Prostate gland (tissue), 2 donors: Measurements from ENCODE around the gene ARMC2.

Experiments used
- POLR2A ChIP-seq: fragments of 450-650 bp; IDR thresholded peaks from one replicate; pipeline ENCODE4 v1.6.1; 2016; ENCODE audit warnings: antibody characterized with exemption, mild to moderate bottlenecking
- TF ChIP-seq, protein P1 (sequence below), 4 experiments: fragments of 200-600 bp in 2 of 4; fragments of 450-650 bp in 2 of 4; sonication (generic) in 2 of 4; IDR thresholded peaks; 1 replicate in 3 of 4; 2 replicates in 1 of 4; pipeline ENCODE4 v1.5.1; 2016 to 2019; ENCODE audit warnings: antibody characterized with exemption in 4 of 4, mild to moderate bottlenecking in 2 of 4, moderate library complexity in 2 of 4

DNA sequence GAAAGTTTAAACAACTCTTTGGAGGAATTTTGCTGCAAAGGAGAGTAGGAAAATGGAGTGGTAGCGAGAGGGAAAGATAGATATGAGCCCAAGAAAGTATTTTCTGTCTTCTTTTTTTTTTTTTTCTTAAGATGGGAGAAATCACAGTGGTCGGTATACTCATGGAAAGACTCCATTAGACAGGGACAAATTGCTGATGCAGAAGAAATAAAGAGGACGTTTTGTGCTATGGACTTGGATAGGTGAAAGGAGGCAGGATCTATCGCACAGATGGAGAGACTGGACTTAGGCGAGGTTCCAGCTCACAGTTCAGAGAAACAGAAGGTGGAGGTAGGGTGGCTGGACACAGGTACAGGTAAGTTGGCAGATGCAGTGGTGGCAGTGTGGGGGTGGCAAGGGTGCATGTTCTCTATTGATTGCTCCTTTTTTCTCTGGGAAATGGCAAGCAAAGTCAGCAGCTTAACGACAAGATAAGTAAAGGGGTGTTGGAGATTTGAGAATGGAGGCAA is 44.2 kb upstream of the ARMC2 start:
- TF ChIP-seq, protein P1, sequence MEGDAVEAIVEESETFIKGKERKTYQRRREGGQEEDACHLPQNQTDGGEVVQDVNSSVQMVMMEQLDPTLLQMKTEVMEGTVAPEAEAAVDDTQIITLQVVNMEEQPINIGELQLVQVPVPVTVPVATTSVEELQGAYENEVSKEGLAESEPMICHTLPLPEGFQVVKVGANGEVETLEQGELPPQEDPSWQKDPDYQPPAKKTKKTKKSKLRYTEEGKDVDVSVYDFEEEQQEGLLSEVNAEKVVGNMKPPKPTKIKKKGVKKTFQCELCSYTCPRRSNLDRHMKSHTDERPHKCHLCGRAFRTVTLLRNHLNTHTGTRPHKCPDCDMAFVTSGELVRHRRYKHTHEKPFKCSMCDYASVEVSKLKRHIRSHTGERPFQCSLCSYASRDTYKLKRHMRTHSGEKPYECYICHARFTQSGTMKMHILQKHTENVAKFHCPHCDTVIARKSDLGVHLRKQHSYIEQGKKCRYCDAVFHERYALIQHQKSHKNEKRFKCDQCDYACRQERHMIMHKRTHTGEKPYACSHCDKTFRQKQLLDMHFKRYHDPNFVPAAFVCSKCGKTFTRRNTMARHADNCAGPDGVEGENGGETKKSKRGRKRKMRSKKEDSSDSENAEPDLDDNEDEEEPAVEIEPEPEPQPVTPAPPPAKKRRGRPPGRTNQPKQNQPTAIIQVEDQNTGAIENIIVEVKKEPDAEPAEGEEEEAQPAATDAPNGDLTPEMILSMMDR (IDR thresholded peaks at IDR 0.05), result no peak
- TF ChIP-seq POLR2A, result no peak
